ENCODE measurements around the gene DERA.
"Not testable (repeated sequence)": the region's sequence is repeated elsewhere in the genome, so short reads cannot be mapped to it uniquely, and the experiment has no call there.

Gene DERA

GRCh38 chr12:16014394-16014793 is 103.3 kb downstream of the DERA start:
- not testable (repeated sequence) for DNase-seq

DNA sequence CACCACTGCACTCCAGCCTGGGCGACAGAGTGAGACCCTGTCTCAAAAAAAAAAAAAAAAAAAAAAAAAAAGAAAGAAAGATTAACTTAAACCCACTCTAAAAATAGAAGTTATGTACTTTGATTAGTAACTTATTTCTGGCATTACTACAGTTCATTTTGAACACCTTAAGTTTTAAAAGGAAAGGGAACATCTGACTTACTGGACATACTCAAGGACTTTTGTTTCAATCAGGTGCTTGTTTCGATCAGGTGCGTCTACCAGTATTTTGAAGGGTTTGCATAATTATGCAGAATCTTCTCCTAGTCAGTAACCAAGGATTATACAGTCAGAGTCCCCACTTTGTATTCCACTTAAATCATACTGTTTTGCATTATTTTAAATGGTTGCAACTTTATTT is 105.6 kb downstream of the DERA start:
- DNase-seq, result no peak

- no peak for DNase-seq
Measured at GRCh38 chr12:16018306-16018705, 107.2 kb downstream of the DERA start.

DNA sequence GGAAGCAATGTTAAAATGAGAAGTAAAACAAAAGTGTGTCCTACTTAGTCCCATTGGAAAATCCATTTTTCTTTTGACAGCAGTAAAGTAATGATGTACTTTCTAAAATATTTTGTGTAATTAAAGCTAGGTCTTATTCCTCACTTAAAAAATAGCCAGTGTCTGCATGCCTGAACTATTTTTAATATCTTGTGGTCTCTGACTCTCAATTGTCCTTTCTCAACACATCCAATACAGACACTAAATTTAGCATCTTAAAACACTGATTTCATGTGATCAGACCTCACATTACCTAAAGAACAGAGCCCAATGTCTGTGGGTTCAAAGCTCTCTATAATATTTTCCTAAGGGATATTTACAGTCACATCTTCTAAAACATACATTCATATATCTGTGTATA is 108.0 kb downstream of the DERA start:
- no peak for DNase-seq

- DNase-seq, result no peak
Measured at GRCh38 chr12:16020031-16020430, 108.9 kb downstream of the DERA start.

- DNase-seq, result no peak
Measured at GRCh38 chr12:16021026-16021425, 109.9 kb downstream of the DERA start.

GRCh38 chr12:16021676-16022075 is 110.5 kb downstream of the DERA start:
- no peak for DNase-seq

DNA sequence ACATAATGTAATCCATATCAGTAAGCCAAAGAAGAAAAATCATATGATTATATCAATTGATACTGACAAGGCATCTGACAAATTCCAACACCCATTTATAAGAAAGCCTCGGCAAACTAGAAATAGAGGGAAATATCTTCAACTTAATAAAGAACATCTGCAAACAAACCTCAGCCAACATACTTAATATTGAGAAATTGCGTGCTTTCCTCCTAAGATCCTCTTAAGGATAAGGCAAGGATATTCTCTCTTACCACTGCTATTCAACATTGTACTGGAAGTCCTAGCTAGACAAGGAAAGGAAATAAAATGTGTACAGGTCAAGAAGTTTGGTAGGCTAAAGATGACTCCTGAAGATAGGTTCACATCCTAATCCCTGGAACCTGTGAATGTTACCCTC is 115.9 kb downstream of the DERA start:
- DNase-seq, result no peak

DNA sequence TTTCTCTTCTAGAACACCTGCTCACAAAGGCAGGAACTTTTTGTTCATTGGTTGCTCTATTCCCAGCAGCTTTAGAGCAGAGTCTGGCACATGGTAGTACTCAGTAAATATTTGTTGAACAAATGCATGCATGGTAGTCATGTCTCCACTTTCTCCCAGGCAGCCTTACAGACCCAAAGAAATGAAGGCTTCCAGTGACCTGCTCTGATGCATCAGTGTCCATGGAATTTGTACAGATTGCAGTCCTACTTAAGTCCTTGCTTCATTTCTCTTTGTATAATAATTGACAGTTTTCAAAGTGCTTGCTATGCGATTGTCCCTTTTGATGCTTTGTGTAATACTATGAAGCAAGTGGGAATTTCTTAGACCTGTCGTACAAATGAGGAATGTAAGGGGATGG is 119.6 kb downstream of the DERA start:
- no peak for DNase-seq

DNA sequence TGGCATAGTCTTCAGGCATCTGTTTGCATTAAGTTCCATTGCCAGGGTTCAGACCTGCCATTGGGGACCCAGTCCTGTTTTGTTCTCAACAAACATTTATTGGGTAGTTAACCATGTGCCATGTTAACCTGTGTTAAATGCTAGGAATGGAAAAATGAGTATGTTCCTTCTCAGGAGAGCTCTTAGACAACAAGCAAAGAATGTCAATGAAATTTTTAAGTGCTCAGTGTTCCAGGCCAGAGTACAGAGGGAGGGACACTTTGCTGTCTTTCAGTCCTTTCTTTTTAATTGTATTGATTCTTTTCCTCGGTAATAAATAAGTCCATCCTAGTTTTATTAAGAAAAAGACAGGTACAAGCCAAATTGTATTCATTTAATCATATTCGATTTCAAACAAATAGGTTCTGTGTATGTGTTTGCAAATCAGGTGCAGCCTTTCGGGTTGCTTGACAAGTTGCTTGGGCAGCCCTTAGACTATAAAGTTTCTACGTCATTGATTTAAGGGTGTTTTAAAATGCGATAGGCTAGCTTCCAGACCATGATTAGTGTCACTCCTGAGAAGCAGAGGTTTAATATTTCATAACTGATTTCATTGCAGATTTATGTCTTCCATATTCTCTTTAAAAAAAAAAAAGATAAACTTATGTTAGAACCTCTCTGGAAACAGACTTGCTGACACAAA is 123.1 kb downstream of the DERA start:
- DNase-seq, result no peak

GRCh38 chr12:16036073-16036472 is 124.9 kb downstream of the DERA start:
- no peak for DNase-seq

DNA sequence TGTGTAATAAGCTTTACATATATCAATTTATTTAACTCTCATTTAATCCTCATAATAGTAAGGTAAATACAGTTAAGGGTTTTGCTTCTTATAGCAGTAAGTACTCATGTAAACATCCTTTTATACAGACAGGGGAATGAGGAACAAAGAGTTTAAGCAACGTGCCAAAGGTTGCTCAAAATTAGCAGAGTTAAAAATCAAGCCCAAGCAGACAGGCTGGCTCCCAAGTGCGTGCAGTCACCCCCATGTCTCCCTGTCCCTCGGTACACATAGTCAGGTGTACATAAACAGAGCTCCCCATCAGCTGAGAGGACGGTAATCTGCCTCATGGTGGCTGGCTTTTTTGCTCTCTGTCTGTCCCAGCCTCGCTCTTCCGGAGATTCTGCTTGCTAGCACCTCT is 126.4 kb downstream of the DERA start:
- no peak for DNase-seq

DNA sequence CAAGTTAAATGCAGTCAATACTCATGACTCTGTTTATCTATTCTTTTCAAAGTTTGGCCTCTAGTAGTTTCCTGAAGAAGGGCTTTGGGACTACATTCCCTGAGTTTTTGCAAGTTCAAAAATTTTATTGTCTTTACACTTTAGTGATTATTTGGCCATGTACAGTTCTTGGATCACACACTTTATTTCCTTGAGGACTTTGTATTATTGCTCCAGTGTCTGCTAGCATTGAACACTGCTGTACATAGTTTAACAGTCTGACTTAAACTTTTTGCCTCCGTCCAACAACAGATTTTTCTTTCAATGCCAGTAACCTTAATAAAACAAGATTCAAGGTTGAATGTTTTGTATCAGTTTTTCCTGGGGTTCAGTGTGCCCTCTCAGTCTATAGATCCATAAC is 132.3 kb downstream of the DERA start:
- DNase-seq, result no peak

- DNase-seq, result no peak
Measured at GRCh38 chr12:16046266-16046665, 135.1 kb downstream of the DERA start.

- no peak for DNase-seq
Measured at GRCh38 chr12:16048511-16048910, 137.4 kb downstream of the DERA start.

DNA sequence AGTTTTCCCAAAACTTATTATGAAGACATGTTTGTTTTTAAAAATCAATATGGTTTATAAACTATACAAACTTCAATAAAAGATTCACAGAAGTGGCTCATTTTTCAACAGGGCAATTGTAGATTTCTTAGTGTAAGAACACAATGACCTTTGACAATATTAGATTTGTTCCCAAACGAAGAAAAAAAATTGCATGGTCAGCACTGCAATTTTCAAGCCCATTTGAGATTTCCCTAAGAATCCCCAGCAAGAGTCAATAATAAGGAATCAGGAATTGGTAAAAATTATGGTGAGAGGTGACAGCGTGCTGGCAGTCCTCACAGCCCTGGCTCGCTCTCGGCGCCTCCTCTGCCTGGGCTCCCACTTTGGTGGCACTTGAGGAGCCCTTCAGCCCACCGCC is 145.8 kb downstream of the DERA start:
- no peak for DNase-seq

DNA sequence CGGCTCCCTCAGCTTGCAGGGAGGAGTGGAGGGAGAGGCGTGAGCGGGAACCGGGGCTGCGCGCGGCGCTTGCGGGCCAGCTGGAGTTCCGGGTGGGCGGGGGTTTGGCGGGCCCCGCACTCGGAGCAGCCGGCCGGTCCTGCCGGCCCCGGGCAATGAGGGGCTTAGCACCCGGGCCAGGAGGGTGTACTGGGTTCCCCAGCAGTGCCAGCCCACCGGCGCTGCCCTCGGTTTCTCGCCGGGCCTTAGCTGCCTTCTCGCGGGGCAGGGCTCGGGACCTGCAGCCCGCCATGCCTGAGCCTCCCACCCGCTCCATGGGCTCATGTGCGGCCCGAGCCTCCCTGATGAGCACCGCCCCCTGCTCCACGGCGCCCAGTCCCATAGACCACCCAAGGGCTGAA is 146.2 kb downstream of the DERA start:
- DNase-seq, result not testable (repeated sequence)

DNA sequence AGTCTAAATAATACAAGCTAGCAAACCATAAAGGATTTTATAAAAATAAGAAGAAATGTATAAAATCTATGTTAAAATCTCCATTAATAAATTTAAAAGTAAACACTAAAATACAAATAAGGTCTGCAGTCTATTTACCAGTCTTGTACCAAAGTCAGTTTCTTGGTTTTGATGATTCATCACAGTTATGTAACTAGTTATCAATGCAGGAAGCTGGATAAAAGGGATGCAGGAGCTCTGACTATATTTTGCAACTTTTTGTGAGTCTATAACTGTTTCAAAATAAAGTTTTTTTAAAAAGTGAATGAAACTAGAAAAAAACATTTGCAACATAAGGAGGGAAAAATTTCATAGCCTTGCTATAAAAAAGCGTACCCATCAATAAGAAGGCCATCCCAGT is 151.5 kb downstream of the DERA start:
- no peak for DNase-seq

GRCh38 chr12:16063726-16064125 is 152.6 kb downstream of the DERA start:
- DNase-seq, result no peak

DNA sequence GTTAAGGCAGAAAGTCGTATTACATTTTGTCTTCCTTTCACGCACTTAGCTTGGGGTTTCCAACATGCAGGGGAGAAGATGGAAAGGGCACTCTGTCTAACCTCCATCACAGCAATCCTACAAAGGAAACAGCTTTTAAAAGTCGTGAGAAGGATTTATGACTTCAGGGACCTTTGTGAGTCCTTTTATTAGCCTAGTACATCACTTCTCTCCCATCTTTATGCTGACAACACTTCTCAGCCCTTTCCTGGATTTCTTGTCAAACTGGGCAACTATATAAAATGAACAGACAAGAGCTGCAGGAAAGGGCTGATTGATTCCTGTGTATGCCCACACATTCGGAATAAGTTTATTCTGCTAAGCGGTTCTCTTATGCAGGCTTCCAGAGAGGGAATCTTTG is 159.0 kb downstream of the DERA start:
- no peak for DNase-seq

DNA sequence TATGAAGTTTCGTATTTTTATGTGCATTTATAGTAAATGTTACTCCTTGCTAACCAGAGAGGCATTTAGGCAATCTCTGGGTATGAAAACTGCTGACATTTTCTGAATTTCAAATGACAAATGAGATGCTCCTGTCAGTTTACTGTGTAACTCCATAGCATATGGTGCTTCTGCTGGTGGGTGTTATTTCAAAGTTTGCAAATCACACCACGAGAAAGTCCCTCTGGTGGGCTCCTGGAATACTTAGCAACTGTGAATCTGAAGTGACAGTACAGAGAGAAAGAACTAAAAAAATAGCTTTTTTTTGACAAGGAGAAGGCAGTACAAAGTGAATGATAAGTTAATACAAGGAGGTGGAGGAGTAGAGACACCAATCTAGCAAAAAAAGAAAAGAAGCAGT is 161.5 kb downstream of the DERA start:
- no peak for DNase-seq

DNA sequence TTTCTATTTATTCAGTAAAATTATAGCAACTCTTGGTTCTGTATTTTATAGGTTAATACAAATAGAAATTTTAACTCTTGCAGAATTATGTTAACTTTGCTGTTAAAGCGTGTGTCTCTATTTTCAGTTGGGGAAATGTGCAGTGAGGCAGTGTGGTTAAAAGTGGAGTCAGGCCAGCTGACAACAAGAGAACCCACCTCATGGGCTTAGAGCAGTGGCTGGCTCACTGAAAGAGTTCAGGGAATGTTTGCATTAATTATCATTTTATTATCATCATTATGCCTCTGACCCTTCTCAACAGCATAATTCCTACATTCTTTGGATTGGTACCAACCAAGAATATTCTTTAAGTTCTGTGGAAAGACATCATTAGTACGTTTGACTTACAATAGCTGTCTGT is 163.8 kb downstream of the DERA start:
- no peak for DNase-seq

DNA sequence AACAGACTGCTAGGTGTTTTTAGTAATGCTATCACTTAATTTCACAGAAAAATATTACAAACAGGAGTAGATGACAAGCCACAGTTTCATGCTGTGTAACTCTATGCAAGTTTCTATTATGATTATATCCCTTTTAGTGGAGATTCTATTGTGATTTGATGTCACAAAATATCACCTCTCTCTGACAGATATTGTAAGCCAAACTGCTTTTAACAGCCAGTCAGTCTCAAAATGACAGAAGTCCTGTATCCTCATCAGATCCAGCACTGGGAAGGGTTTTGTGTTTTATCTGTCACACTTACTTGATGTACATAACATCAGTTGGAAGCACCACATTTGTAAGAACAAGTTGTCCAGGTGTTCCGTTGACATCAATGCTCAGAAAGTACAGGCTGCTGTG is 164.8 kb downstream of the DERA start:
- no peak for DNase-seq

GRCh38 chr12:16076557-16076956 is 165.4 kb downstream of the DERA start:
- DNase-seq, result peak; percentile 39

- no peak for DNase-seq
Measured at GRCh38 chr12:16076970-16077522, 165.9 kb downstream of the DERA start.
